ENCODE results near the gene CMIP.

Gene CMIP

GRCh38 chr16:81713796-81714195 lies 269.2 kb downstream of the CMIP start:
- H3K9me3 ChIP-seq, result no peaks in the 10 kb centered on the region
- peaks cover 30% of the 10 kb centered on the region for H3K36me3 ChIP-seq
- H3K4me1 ChIP-seq (ENCODE audit: control insufficient read depth in 1 of 2, insufficient read depth in 1 of 2, low read depth in 1 of 2, low read length in 1 of 2), result peaks cover 4 to 5% of the 10 kb centered on the region in 2 experiments
- no peak overlapping the region for H3K4me3 ChIP-seq (ENCODE audit: low read depth in 1 of 2, low read length in 1 of 2)
- H3K27ac ChIP-seq, result no peak overlapping the region
- H3K27me3 ChIP-seq, result no peaks in the 10 kb centered on the region
- no peak for TF ChIP-seq CTCF (IDR thresholded peaks at IDR 0.05)

- H3K27me3 ChIP-seq, result no peaks in the 10 kb centered on the region
- H3K4me3 ChIP-seq (ENCODE audit: low read depth in 1 of 2, low read length in 1 of 2), result no peak overlapping the region
- H3K36me3 ChIP-seq, result peaks cover 22% of the 10 kb centered on the region
- H3K9me3 ChIP-seq, result no peaks in the 10 kb centered on the region
- peaks cover 7 to 8% of the 10 kb centered on the region in 2 experiments for H3K4me1 ChIP-seq (ENCODE audit: control insufficient read depth in 1 of 2, insufficient read depth in 1 of 2, low read depth in 1 of 2, low read length in 1 of 2)
- no peak overlapping the region for H3K27ac ChIP-seq
- TF ChIP-seq CTCF (IDR thresholded peaks at IDR 0.05), result no peak
Measured at GRCh38 chr16:81714583-81714982, 270.0 kb downstream of the CMIP start.

- TF ChIP-seq CTCF (IDR thresholded peaks at IDR 0.05), result no peak
- Histone ChIP-seq H3K36me3 (peaks cover 12% of the 10 kb centered on the region), H3K9me3 (no peaks in the 10 kb centered on the region), H3K27ac (no peak overlapping the region), H3K4me3 (ENCODE audit: low read depth in 1 of 2, low read length in 1 of 2) (no peak overlapping the region), H3K27me3 (no peaks in the 10 kb centered on the region), H3K4me1 (ENCODE audit: control insufficient read depth in 1 of 2, insufficient read depth in 1 of 2, low read depth in 1 of 2, low read length in 1 of 2) (peaks cover 7 to 8% of the 10 kb centered on the region in 2 experiments)
Measured at GRCh38 chr16:81715358-81716196, 271.0 kb downstream of the CMIP start.

- Histone ChIP-seq H3K36me3 (peaks cover 5% of the 10 kb centered on the region), H3K4me3 (ENCODE audit: low read depth in 1 of 2, low read length in 1 of 2) (no peak overlapping the region), H3K9me3 (peaks cover 5% of the 10 kb centered on the region), H3K4me1 (ENCODE audit: control insufficient read depth in 1 of 2, insufficient read depth in 1 of 2, low read depth in 1 of 2, low read length in 1 of 2) (peaks cover 7 to 8% of the 10 kb centered on the region in 2 experiments), H3K27ac (no peak overlapping the region), H3K27me3 (no peaks in the 10 kb centered on the region)
- no peak for TF ChIP-seq CTCF (IDR thresholded peaks at IDR 0.05)
Measured at GRCh38 chr16:81716478-81717225, 272.0 kb downstream of the CMIP start.

GRCh38 chr16:81717662-81718189 lies 273.1 kb downstream of the CMIP start:
- H3K9me3 ChIP-seq, result peaks cover 9% of the 10 kb centered on the region
- no peak for TF ChIP-seq CTCF (IDR thresholded peaks at IDR 0.05)
- H3K27ac ChIP-seq, result no peak overlapping the region
- peaks cover 8 to 10% of the 10 kb centered on the region in 2 experiments for H3K4me1 ChIP-seq (ENCODE audit: control insufficient read depth in 1 of 2, insufficient read depth in 1 of 2, low read depth in 1 of 2, low read length in 1 of 2)
- no peaks in the 10 kb centered on the region for H3K36me3 ChIP-seq
- H3K4me3 ChIP-seq (ENCODE audit: low read depth in 1 of 2, low read length in 1 of 2), result no peak overlapping the region
- H3K27me3 ChIP-seq, result no peaks in the 10 kb centered on the region
